ENCODE measurements around the gene ZNF774.
"Not testable (repeated sequence)": the region's sequence is repeated elsewhere in the genome, so short reads cannot be mapped to it uniquely, and the experiment has no call there.

Gene ZNF774

GRCh38 chr15:90393040-90393439, 41.0 kb downstream of the ZNF774 start:
- no peak for DNase-seq

- no peak for DNase-seq
Observed at GRCh38 chr15:90394074-90394473, 42.0 kb downstream of the ZNF774 start.

- no peak for DNase-seq
Observed at GRCh38 chr15:90394748-90395442, 42.8 kb downstream of the ZNF774 start.

GRCh38 chr15:90396321-90396720, 44.2 kb downstream of the ZNF774 start:
- DNase-seq, result no peak

GRCh38 chr15:90400005-90400758, 48.1 kb downstream of the ZNF774 start:
- DNase-seq, result no peak

GRCh38 chr15:90400759-90401314, 48.8 kb downstream of the ZNF774 start:
- peak; percentile 71 for DNase-seq

GRCh38 chr15:90401495-90401894, 49.4 kb downstream of the ZNF774 start:
- no peak for DNase-seq

- peak; percentile 80 for DNase-seq
Observed at GRCh38 chr15:90402223-90402622, 50.1 kb downstream of the ZNF774 start.

GRCh38 chr15:90402767-90403166, 50.7 kb downstream of the ZNF774 start:
- DNase-seq, result no peak

GRCh38 chr15:90405055-90405607, 53.0 kb downstream of the ZNF774 start:
- no peak for DNase-seq

- DNase-seq, result no peak
Observed at GRCh38 chr15:90407336-90407735, 55.3 kb downstream of the ZNF774 start.

GRCh38 chr15:90407871-90408317, 55.8 kb downstream of the ZNF774 start:
- no peak for DNase-seq

GRCh38 chr15:90408657-90409056, 56.6 kb downstream of the ZNF774 start:
- DNase-seq, result no peak

- not testable (repeated sequence) for DNase-seq
Observed at GRCh38 chr15:90409587-90409986, 57.5 kb downstream of the ZNF774 start.

GRCh38 chr15:90410316-90410715, 58.2 kb downstream of the ZNF774 start:
- not testable (repeated sequence) for DNase-seq

- no peak for DNase-seq
Observed at GRCh38 chr15:90411176-90411575, 59.1 kb downstream of the ZNF774 start.

All from left hindlimb (tissue), 1 donor.